Activated CD4-positive, CD25-positive, alpha-beta regulatory T cell treated with anti-CD3 and anti-CD28 coated beads, Interleukin-2, amount 50 U/mL, for 24 hours (primary cell): ENCODE data around the gene HIGD2A.

Source experiments
- ATAC-seq, 2 donors: fragments of 150-1000 bp; cut with Tn5 transposase; one replicate each; pipeline ENCODE4 v1.10.0; 2021; ENCODE audit warnings: mild to moderate bottlenecking in 1 of 2, moderate library complexity in 1 of 2

Gene HIGD2A, protein sequence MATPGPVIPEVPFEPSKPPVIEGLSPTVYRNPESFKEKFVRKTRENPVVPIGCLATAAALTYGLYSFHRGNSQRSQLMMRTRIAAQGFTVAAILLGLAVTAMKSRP

DNA sequence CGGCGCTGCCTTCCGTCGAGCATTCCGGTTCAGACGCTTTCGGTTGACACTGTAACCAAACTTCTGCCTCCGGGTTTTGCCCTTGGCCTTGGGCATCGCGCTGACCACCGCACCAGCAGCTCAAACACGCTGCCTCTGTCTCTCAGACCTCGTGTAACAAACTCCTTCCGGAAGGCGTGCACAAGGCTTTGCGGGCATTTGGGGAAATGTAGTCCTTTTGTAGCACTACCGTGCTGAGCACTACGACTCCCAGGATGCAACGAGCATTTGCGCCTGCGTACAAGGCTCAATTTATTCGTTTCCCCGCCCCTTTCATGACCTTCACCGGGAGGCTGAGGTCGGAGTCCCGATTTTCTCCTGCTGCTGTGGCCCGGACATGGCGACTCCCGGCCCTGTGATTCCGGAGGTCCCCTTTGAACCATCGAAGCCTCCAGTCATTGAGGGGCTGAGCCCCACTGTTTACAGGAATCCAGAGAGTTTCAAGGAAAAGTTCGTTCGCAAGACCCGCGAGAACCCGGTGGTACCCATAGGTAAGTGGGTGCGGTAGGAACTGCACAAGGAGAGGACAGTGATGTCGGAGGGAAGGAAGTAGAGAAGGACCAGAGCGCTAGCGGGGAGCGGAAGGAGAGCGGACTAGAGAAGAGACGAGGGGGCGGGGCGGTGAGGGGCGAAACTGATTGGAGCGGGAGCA lies at the start of gene HIGD2A, which contains the start of gene NOP16:
Gene HIGD2A (plus strand): TSS at position 308 of the 691 bp plus-strand sequence. CDS start 69 bp downstream, at position 377.
Gene NOP16 (minus strand): TSS at position 155 of the 691 bp plus-strand sequence. CDS start 59 bp downstream, at position 96.
- ATAC-seq, result peak; percentile 90 to 93

DNA sequence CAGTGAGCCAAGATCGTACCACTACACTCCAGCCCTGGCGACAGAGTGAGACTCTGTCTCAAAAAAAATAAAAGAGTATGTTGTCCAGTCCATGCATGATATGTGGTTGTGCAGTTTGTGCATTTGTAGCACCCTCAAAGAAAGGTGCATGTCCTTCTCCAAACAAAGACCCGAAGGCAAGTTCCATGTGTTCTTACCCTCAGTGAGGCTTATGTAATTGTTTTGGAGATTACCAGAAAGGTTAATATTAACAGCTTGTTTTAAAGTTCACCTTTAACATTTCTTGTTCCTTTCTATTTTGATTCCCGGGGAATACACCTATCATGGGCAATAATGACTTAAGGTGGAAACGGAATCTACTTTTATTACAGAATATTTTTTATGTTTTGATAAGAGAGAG lies 49.2 kb upstream of the HIGD2A start:
- ATAC-seq, result no peak

DNA sequence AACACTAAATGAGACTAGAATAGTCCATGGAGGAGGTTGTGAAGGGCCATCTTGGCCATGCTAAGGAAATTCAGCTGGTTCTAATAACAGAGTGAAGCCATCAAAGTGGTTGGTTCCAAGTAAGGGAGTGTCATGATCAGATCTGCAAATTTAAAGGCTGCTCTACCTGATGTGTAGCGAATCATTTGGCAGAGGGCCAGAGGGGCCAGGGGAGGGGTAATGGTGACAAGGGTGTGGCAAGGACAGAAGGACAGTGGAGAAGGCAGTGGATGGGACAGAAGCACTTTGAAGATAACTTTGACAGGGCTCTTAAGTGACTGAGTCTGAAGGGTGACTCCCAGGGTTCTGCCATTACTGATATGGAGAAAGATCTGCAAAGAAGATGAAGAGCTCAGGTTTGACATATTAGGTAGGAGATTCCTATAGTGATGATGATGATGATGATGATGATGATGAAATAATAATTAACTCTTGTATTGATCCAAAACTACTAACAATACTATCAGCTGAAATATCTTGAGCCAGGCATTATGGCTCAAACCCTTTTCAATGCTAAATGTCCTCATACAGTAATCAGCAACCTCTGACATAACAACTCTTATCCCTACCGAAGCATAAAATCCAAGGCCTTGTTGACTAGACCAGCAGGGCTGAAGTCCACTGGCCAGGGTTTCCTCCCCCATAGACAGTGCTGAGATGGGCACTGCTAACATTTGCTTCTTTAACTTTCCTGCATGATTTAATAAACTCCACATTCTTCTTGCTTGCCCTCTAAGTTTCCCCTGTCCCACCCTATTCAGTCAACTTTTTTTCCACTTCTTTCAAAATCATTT lies 47.0 kb upstream of the HIGD2A start:
- ATAC-seq, result no peak

DNA sequence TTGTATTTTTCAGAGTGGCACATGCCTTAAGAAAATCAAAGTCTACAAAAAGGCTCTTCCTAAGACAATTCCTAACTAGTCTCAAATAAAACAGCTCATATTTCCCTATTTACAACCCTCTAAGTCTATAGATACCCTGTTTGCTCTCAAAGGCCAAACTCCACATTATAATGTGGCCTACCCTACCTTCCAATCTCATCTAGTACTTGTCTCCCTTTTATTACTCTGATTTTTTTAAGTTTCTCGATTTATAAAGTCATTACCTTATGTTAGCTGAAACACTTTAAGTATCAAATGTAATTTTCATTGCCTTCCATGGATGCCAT lies 46.4 kb upstream of the HIGD2A start:
- ATAC-seq, result no peak

DNA sequence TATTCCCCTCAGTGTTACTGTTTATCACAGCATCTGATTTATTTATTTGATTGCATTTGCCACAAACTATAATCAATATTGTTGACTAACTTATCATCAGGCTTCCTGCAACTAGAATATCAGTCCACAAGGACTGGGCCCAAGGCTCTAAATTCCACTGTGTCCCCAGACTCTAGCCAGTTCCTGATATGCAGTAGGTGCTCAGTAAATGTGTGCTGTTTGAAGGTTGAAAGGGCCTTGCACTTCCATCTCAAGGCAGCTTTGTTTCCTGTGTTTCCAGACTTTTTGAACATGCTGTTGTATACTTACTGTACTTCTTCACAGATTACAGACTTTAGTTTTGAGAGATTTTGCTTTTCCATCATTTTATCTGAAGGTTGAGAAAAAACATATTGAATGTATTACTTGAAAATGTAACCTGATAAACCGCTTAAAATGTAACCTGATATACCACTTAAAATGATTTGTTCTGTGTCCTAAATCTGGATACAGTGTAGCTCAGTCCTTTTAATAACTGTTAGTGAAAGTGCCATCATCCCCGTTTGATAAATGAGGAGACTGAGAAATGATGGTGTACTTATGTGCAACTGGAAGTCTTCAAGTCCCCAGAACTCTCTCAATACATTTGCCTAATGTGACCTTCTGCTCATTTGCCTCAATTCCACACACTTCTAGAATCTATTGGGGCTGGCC lies 45.6 kb upstream of the HIGD2A start:
- no peak for ATAC-seq

DNA sequence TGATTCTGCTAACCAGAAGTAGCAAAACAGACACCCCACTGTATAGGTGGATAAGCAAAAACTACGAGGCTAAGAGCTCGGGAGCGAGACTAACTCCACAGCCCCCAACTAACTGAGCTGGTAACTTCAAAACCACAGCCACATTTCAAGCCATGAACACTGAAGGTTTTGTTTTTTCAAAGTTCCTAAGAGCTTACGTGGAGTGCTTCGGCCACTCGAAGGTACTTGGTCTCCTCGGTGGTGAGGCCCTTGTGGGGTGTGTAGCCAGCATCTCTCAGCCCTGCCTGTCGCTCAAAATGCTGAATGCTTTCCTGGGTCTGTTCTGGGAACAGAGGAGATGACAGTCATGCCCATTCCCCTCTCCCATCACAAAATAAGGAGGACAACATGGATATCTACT lies 38.1 kb upstream of the HIGD2A start:
- ATAC-seq, result no peak

DNA sequence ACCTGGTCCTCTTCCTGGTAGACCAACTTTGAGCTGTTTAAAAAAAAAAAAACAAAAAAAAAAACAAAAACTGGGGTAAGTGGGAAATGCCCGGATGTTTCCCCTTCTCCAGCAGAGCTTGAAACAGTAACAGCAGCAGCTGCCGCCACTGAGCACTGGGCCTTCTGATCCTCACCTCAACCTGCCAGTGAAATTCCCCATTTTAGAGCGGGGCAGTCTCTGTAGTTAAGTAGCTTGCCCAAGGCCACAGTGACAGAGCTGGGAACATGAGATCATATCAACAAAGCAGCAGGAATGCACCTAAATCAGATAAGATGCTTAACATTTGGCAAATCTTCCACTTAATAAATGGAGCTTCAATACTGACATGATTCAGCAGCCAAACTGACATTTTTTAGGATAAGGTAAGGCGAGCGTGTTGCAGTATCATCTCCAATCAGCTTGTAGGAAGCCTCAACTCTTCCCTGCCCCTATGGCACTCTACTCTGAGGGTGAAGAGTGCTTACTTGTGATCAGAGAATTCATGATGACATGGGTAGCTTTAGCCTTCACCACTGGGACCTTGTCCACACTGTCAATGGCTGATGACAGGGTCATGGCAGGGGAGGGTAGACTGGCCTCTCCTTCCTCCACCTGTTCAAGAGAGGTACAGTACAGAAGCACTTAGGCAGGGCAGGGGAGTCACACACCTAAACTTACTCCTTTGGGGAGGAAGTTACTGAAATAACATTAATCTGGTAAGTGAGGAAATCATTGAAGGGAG lies 36.3 kb upstream of the HIGD2A start:
- no peak for ATAC-seq

DNA sequence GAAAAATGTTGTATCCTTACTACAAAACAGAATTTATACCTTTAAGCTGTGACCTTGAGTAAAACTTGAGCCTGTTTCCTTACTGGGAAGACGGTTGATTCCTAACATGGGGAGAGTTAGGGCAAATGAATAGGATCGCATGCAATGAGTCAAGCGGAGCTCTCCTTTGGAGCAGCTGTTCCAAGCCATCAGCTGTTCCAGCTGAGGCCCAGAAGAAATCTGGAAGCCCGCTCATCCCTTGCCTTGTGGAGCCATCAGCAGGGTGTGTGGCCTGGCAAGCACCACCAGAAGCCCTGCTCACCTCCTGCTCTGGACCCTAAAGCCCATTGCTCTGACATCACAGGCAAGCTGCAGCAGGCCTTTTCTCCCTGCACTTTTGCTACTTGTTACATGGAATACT lies 35.0 kb upstream of the HIGD2A start:
- ATAC-seq, result no peak

DNA sequence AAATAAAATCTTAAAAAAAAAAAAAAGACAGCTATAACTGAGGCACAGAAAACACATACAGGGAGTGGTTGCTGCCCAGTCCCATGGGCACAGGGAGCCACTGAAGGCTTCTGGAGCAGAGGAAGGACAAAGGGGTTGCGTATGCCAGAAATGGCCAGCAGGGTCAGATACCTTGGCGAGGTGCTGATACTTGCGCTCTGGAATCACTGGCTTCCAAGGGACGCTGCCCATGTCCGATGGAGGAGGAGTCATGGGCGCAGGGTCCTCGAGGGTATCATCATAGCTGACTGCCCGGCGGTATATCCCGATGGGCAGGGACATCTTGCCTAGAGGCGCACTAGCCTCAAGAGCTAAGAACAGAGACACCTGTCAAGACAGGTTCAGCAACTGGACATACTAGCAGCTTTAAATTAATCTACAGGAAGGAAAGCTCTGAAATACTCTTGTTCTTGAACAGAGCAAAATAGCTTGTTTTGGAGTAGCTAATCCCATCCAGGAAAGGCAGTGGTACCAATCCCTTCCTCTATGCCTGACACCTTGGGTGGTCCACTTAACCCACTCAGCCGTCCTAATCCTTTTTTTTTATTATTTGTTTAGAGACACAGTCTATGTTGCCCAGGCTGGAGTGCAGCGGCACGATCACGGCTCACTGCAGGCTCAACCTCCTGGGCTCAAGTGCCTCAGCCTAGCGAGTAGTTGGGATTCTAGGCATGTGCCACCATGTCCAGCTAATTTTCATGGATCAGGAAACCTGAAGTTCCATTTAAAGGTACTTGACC lies 33.0 kb upstream of the HIGD2A start:
- ATAC-seq, result no peak

DNA sequence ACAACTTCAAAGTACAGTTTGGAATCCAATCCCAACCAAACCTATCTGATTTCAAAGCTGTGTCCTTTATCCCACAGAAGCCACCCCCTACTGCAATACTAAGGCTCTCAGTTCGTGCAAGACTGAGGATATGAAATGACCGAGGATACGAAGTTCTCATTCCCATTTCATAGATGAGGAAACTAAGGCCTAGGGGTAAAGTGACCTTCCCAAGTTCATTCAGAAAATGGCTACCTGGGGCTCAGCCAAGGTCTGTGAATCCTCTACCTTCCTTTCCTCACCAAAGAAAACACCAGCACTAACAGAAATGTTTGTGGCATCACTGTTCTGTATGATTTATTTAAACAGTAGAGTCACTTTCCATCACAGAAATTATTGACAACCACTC lies 32.4 kb upstream of the HIGD2A start:
- no peak for ATAC-seq

DNA sequence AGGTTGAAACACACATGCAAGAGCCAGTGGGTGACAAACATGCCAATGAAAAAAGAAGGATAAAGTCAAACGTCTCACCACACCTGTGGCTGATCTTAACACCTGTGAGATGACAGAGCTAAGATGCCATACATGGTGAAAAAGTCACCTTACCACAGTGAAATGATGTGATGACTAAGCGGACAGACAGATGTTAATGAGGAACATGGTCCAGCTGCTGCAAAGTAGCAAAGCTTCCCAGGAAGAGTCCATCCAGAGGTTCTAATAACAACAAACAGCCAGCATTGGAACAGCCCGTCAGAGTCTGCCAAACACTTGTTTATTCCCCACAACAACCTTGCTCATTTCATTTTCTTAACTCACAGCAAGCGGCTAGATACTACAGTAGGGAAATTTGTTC lies 28.9 kb upstream of the HIGD2A start:
- peak in 1 of 2 donors; percentile 24 for ATAC-seq

DNA sequence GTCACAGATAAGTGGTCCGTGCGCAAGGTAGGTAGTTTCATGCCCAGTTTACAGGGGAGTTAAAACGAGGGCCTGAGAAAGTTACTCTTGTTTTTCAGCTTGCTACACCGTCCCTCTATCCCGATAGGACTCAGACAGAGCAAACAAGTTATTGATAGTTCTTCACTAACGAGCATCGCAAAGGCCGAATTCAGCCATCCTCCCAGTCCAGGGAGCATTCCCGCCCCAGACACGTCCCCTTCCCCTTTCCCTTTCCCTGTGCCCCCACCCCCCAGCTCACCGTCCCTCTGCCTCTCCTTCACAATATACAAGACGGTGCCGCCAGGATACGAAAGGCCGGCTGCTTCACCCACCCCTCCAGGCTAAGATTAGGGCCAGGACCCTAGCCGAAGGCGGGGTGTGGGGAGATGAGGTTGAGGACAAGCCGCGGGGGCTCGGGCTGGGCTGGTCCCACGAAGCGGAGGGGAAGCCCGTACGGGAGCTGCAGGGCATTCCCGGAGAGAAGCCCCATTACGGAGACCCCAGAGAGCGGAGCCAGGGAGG lies 27.6 kb upstream of the HIGD2A start:
- ATAC-seq, result no peak

DNA sequence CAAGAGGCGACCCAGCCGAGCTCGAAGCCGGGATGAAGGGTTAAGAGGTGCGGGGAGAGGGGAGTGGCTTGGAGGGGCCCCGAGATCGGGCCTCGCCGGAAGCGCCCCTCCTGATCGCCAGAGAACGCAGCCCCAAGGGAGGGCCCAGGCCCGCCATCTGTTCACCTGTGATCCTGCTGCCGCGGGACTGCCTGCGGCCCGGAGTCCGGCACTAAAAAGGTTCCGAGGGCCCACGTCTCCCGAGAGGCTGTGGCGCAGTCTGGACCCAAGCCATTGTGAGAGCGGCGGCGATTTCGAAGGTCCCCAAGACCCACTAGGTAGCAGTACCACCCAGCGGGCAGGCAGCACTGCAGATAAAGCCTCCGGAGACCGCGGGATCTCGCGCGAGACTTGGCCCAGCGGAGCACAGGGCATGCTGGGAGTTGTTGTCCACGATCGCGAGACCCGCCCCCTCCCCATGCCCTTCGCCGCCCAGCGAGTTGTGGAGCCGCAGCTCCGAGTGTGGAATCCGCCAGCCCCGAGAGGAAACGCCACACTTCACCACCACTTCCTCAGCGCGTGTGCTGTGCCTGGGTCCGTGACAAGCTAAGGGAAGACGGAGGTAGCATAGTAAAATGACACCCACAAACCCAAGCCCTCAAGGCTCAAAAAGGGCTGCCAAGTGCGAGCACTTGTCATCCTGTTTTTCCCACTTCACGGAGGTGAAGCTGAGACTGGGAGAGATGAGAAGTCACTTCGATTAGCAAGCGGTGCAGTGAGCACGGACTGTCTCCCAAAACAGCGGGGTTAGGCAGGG lies 26.9 kb upstream of the HIGD2A start, which contains the start of gene KIAA1191:
Gene KIAA1191 (minus strand): TSS at position 328 of the 796 bp plus-strand sequence. CDS start 2,256 bp downstream, outside the sequence.
- peak; percentile 91 to 94 for ATAC-seq

DNA sequence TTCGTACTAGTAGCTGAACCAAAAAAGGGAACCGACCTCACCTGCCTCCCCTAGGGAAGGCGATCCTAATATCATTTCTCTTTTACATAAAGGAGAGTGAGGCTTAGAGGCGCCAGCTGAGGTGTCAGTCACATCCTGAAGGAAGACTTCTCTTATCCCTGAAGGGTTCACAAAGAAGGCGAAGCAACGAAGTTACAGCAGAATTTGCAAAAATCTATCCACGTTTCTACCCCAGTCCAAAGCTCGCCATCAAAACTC lies 26.4 kb upstream of the HIGD2A start:
- no peak for ATAC-seq

DNA sequence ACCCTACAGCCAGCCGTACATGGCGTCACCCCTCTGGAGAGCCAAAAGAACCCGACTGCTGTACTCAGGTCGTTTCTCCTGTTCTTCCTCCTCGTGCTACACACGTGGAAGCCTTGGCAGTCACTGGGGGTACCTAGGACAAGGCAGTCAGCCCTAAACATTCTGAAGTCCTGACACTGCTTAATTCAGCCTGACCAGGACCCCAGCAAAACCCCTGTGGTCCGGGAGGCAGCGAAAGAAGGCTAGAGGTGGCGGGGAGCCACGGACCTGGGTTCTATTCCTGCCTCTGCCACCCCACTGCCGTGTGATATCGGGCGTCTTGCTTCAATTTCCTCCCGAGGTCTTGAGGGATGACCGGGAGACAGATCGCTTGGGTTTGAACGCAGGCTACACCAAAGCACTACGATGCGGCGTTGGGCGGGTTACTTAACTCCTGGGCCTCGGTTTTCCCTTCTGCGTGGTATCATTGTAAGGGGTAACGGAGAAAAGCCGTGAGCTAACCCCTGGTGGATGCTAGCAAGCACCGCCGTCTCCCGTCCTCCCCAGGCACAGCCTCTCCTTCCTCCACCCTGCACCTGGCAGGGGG lies 23.7 kb upstream of the HIGD2A start:
- no peak for ATAC-seq

DNA sequence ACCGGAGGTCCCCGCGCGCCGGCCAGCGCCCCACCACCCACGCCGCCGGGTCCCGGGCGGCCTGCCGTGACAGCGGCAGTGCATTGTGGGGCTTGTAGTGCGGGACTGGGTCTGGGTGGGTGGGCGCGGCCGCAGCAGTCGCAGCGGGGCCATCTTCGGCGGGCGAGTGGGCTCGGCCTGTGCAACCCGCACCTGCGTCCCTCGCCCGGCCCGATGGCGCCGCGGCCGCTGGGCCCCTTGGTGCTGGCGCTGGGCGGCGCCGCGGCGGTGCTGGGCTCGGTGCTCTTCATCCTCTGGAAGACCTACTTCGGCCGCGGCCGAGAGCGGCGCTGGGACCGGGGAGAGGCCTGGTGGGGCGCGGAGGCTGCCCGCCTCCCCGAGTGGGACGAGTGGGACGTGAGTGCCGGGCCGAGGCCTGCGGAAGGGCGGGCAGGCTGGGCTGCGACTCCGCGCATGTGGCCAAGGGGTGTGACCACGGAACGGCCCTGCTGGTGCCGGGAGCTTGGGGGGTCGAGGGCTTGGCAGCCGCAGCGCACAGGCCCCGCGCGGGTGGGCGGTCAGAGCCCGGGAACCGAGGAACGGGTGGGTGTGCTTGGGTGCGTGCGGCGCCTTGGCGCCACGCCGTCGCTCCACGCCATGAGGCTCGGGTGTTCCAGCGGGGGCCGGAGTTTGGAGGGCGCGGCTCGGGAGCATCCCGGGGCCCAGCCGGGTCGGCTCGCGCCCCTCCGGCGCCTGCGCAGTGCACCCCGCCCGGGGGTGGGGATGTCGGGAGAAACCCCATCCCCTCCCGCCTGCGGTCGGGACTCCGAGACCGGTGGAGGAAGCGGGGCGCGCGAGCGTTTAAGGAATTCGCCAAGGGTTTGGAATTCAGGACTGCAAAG lies 23.0 kb upstream of the HIGD2A start, which contains the start of gene ARL10:
Gene ARL10 (plus strand): TSS at position 137 of the 881 bp plus-strand sequence. CDS start 77 bp downstream, at position 214.
- peak; percentile 47 to 53 for ATAC-seq

DNA sequence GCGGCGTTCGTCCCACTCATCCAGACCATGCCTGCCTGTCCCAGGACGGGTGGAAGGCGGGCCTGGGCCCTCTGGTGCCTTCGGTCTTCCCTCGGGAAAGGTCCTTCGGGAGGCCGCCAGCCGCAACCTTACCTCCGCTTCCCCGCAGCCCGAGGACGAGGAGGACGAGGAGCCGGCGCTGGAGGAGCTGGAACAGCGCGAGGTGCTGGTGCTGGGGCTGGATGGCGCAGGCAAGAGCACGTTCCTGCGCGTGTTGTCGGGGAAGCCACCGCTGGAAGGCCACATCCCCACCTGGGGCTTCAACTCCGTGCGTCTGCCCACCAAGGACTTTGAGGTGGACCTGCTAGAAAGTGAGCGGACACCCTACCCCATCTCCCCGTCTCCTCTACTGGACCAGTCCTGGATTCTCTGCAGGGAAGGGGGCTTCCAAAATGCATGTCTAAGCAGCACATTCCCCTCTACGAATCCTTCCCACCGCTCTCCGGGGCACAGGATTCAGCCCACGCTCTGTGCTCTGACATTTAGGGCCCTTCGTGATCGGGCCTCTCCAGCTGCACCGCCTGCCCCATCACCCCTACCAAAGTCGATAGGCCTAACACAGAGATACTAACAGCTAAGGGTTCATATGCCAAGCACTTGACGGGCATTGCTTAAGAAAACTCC lies 22.2 kb upstream of the HIGD2A start:
- no peak for ATAC-seq

DNA sequence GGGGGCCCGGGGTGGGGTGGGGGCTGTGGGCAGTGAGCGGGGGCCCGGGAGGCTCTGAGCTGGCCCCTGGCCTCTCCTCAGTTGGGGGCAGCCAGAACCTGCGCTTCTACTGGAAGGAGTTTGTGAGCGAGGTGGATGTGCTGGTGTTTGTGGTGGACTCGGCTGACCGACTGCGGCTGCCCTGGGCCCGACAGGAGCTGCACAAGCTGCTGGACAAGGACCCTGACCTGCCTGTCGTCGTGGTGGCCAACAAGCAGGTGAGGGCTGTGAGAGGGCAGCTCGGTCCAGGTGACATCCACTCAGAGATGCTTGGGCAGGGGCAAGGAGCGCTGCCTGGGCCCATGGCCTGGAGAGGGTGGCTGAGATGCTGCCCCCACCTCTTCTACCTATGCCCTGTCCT lies 19.8 kb upstream of the HIGD2A start:
- ATAC-seq, result no peak
